Measurements from ENCODE around the gene MACROD2.
"Not testable (repeated sequence)": the region's sequence is repeated elsewhere in the genome, so short reads cannot be mapped to it uniquely, and the experiment has no call there.

Gene MACROD2

DNA sequence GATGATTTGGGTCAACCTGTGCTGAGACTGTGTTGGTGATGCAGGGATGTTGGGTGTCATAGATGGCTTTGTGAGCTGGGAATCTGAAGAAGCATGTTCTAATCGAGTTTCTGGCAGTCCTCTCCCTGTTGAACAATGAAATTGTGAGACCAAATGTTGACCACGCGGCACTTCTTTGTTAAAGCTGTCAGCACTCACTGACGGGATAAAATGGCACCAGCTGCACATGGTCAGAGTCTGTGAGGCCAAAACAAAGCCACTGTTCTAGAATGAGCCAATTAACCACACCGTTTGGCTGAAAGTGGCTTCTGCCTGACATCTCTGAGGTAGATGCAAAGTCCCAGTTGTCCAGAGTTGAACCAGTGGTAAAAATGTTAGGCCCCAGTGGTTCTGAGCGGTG is 2015.7 kb downstream of the MACROD2 start:
- TF ChIP-seq, protein P1, sequence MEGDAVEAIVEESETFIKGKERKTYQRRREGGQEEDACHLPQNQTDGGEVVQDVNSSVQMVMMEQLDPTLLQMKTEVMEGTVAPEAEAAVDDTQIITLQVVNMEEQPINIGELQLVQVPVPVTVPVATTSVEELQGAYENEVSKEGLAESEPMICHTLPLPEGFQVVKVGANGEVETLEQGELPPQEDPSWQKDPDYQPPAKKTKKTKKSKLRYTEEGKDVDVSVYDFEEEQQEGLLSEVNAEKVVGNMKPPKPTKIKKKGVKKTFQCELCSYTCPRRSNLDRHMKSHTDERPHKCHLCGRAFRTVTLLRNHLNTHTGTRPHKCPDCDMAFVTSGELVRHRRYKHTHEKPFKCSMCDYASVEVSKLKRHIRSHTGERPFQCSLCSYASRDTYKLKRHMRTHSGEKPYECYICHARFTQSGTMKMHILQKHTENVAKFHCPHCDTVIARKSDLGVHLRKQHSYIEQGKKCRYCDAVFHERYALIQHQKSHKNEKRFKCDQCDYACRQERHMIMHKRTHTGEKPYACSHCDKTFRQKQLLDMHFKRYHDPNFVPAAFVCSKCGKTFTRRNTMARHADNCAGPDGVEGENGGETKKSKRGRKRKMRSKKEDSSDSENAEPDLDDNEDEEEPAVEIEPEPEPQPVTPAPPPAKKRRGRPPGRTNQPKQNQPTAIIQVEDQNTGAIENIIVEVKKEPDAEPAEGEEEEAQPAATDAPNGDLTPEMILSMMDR (IDR thresholded peaks at IDR 0.05; ENCODE audit: insufficient read depth, missing control alignments) = no peak
- DNase-seq (ENCODE audit: insufficient read length, low spot score) (no peak), FAIRE-seq (no peak)

- DNase-seq (ENCODE audit: insufficient read length, low spot score) = no peak
- FAIRE-seq = no peak
- TF ChIP-seq, protein P1 (IDR thresholded peaks at IDR 0.05; ENCODE audit: insufficient read depth, missing control alignments) = no peak
These were observed 2016.2 kb downstream of the MACROD2 start for GRCh38 chr20:16011519-16011918.

- DNase-seq (ENCODE audit: insufficient read length, low spot score); FAIRE-seq: not testable (repeated sequence)
These were observed 2017.6 kb downstream of the MACROD2 start for GRCh38 chr20:16012934-16013333.

DNA sequence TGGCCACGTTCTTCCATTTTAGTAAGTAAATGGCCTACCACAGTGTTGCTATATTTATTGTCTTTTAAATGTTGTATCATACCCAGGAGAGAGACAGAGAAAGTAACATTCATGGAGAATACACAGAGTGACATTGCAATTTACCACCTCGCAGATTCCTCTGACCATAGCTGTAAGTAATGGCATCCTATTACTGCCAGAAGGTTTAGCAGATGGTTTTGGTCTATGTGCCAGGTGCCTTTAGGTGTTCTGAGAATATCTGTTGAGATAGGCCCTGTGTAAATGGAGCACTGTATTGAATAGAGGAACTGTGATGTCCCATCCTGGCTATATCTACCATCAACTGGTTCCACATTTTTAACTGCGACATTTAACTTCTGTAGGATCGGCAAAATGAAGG is 2018.3 kb downstream of the MACROD2 start:
- no peak for DNase-seq (ENCODE audit: insufficient read length, low spot score)
- FAIRE-seq = no peak
- TF ChIP-seq, protein P1 (IDR thresholded peaks at IDR 0.05; ENCODE audit: insufficient read depth, missing control alignments) = no peak

DNA sequence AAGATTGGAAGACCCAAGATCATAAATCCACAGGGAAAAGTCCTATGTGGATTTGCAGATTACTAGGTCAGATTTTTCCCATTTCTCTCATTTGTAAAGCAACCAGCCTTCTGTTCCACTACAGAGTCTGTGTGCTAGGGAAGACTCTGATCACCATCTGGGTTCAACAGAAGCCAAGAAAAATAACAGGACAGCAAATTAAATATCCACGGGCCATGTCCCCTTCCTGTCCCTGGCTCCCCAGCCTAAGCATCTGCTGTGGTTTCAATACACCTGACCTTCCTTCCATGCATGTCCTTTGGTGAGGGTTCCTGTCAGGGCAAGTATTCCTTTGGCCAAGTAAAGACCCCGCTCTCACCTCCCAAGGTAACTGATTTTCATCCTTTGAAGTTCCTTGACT is 2019.1 kb downstream of the MACROD2 start:
- no peak for DNase-seq (ENCODE audit: insufficient read length, low spot score)
- no peak for FAIRE-seq
- TF ChIP-seq, protein P1 (IDR thresholded peaks at IDR 0.05; ENCODE audit: insufficient read depth, missing control alignments) = no peak

GRCh38 chr20:16017656-16018055 is 2022.3 kb downstream of the MACROD2 start:
- FAIRE-seq = no peak
- TF ChIP-seq, protein P1 (IDR thresholded peaks at IDR 0.05; ENCODE audit: insufficient read depth, missing control alignments) = no peak
- DNase-seq (ENCODE audit: insufficient read length, low spot score) = no peak

DNA sequence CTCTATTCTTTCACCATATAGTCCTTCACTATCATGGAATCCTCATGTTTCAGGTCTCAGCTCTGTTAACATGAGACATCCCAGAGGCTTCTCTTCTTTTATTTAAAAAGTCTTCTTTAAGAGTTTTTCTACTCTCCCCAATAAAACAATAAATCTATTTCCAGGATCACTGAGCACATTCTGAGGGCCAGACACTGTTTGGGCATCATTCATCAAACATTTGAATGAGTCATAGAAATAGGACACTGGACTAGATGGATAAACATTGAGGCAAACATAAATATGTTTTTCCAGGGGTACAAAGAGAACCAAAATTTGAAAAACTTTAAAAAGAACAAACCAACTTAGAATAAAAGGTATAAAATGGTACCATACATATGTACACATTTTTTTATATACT is 2023.6 kb downstream of the MACROD2 start:
- no peak for DNase-seq (ENCODE audit: insufficient read length, low spot score)
- TF ChIP-seq, protein P1 (IDR thresholded peaks at IDR 0.05; ENCODE audit: insufficient read depth, missing control alignments) = no peak
- FAIRE-seq = no peak

- DNase-seq (ENCODE audit: insufficient read length, low spot score) (no peak), FAIRE-seq (no peak)
- TF ChIP-seq, protein P1 (IDR thresholded peaks at IDR 0.05; ENCODE audit: insufficient read depth, missing control alignments) = no peak
These were observed 2025.7 kb downstream of the MACROD2 start for GRCh38 chr20:16020971-16021370.

Measured in D721Med (cell line).